ENCODE measurements around the gene KLK4.

- no peak for TF ChIP-seq MTA3 (IDR thresholded peaks at IDR 0.05; ENCODE audit: borderline replicate concordance)
- TF ChIP-seq RCOR1 (IDR thresholded peaks at IDR 0.05; ENCODE audit: borderline replicate concordance in 1 of 2, low read depth in 2 of 2, low read length in 2 of 2), result no peak
- no peak for TF ChIP-seq POLR2A (conservative IDR thresholded peaks at IDR 0.05)
- TF ChIP-seq MXI1 (IDR thresholded peaks at IDR 0.05; ENCODE audit: low read depth, low read length), result no peak
- TF ChIP-seq SMARCA5 (IDR thresholded peaks at IDR 0.05), result no peak
- no peak for TF ChIP-seq RERE (CRISPR knock-in tag; IDR thresholded peaks at IDR 0.05; ENCODE audit: borderline replicate concordance)
- TF ChIP-seq CHD1 (IDR thresholded peaks at IDR 0.05; ENCODE audit: low read length), result no peak
- no peak for TF ChIP-seq ZNF263 (CRISPR knock-in tag; IDR thresholded peaks at IDR 0.05; ENCODE audit: borderline replicate concordance)
- no peak for TF ChIP-seq SP1 (CRISPR knock-in tag; IDR thresholded peaks at IDR 0.05)
- TF ChIP-seq ZNF780A (CRISPR knock-in tag; IDR thresholded peaks at IDR 0.05), result no peak
- TF ChIP-seq IRF2 (CRISPR knock-in tag; IDR thresholded peaks at IDR 0.05), result no peak
Observed at GRCh38 chr19:50921426-50922316, 10.5 kb upstream of the KLK4 start.

Data from K562 (cell line).